Measurements from ENCODE around the gene YWHAG.

Gene YWHAG

GRCh38 chr7:76359978-76360638, 1.3 kb upstream of the YWHAG start:
- Histone ChIP-seq H3K9ac (ENCODE audit: insufficient read length, low read depth) (peak overlapping the region; percentile 75), H3K9me3 (ENCODE audit: insufficient read depth, low read length) (no peaks in the 10 kb centered on the region), H3K4me1 (ENCODE audit: insufficient read depth, insufficient read length) (no peaks in the 10 kb centered on the region), H3K36me3 (ENCODE audit: insufficient read depth, insufficient read length, low read length) (peaks cover 29% of the 10 kb centered on the region), H3K4me3 (ENCODE audit: insufficient read length, low read depth) (no peak overlapping the region), H3K27me3 (ENCODE audit: insufficient read depth, insufficient read length) (no peaks in the 10 kb centered on the region)
- no peak for TF ChIP-seq ZNF274 (IDR thresholded peaks at IDR 0.05; ENCODE audit: low read depth, low read length)
- no peak for TF ChIP-seq YY1 (IDR thresholded peaks at IDR 0.05; ENCODE audit: insufficient read depth, insufficient read length)
- TF ChIP-seq SUZ12 (IDR thresholded peaks at IDR 0.05; ENCODE audit: extremely low read depth, insufficient read depth, insufficient read length) = no peak
- DNase-seq (ENCODE audit: low read depth, low spot score) = no peak

- Histone ChIP-seq H3K36me3 (ENCODE audit: insufficient read depth, insufficient read length, low read length) (peaks cover 36% of the 10 kb centered on the region), H3K27me3 (ENCODE audit: insufficient read depth, insufficient read length) (no peaks in the 10 kb centered on the region), H3K9me3 (ENCODE audit: insufficient read depth, low read length) (no peaks in the 10 kb centered on the region), H3K4me3 (ENCODE audit: insufficient read length, low read depth) (peak overlapping the region; percentile 91), H3K9ac (ENCODE audit: insufficient read length, low read depth) (peak overlapping the region; percentile 99), H3K4me1 (ENCODE audit: insufficient read depth, insufficient read length) (no peaks in the 10 kb centered on the region)
- TF ChIP-seq ZNF274 (IDR thresholded peaks at IDR 0.05; ENCODE audit: low read depth, low read length) = no peak
- TF ChIP-seq SUZ12 (IDR thresholded peaks at IDR 0.05; ENCODE audit: extremely low read depth, insufficient read depth, insufficient read length) = no peak
- TF ChIP-seq YY1 (IDR thresholded peaks at IDR 0.05; ENCODE audit: insufficient read depth, insufficient read length) = no peak
- peak; percentile 98 for DNase-seq (ENCODE audit: low read depth, low spot score)
Observed at GRCh38 chr7:76359111-76359977, 553 bp upstream of the YWHAG start.

GRCh38 chr7:76358011-76358480, 745 bp downstream of the YWHAG start:
- peaks cover 44% of the 10 kb centered on the region for H3K36me3 ChIP-seq (ENCODE audit: insufficient read depth, insufficient read length, low read length)
- H3K27me3 ChIP-seq (ENCODE audit: insufficient read depth, insufficient read length) = no peaks in the 10 kb centered on the region
- no peak for DNase-seq (ENCODE audit: low read depth, low spot score)
- no peaks in the 10 kb centered on the region for H3K9me3 ChIP-seq (ENCODE audit: insufficient read depth, low read length)
- peak overlapping the region; percentile 91 for H3K4me3 ChIP-seq (ENCODE audit: insufficient read length, low read depth)
- peak overlapping the region; percentile 99 for H3K9ac ChIP-seq (ENCODE audit: insufficient read length, low read depth)
- TF ChIP-seq YY1 (IDR thresholded peaks at IDR 0.05; ENCODE audit: insufficient read depth, insufficient read length) = no peak
- TF ChIP-seq SUZ12 (IDR thresholded peaks at IDR 0.05; ENCODE audit: extremely low read depth, insufficient read depth, insufficient read length) = no peak
- TF ChIP-seq ZNF274 (IDR thresholded peaks at IDR 0.05; ENCODE audit: low read depth, low read length) = no peak
- H3K4me1 ChIP-seq (ENCODE audit: insufficient read depth, insufficient read length) = no peaks in the 10 kb centered on the region

GRCh38 chr7:76357475-76358010, 1.2 kb downstream of the YWHAG start:
- TF ChIP-seq SUZ12 (IDR thresholded peaks at IDR 0.05; ENCODE audit: extremely low read depth, insufficient read depth, insufficient read length) = no peak
- no peak for TF ChIP-seq ZNF274 (IDR thresholded peaks at IDR 0.05; ENCODE audit: low read depth, low read length)
- no peak for TF ChIP-seq YY1 (IDR thresholded peaks at IDR 0.05; ENCODE audit: insufficient read depth, insufficient read length)
- Histone ChIP-seq H3K9ac (ENCODE audit: insufficient read length, low read depth) (peak overlapping the region; percentile 99), H3K9me3 (ENCODE audit: insufficient read depth, low read length) (no peaks in the 10 kb centered on the region), H3K27me3 (ENCODE audit: insufficient read depth, insufficient read length) (no peaks in the 10 kb centered on the region), H3K4me3 (ENCODE audit: insufficient read length, low read depth) (peak overlapping the region; percentile 91), H3K4me1 (ENCODE audit: insufficient read depth, insufficient read length) (no peaks in the 10 kb centered on the region), H3K36me3 (ENCODE audit: insufficient read depth, insufficient read length, low read length) (peaks cover 44% of the 10 kb centered on the region)
- DNase-seq (ENCODE audit: low read depth, low spot score) = no peak

- H3K36me3 ChIP-seq (ENCODE audit: insufficient read depth, insufficient read length, low read length) = peaks cover 45% of the 10 kb centered on the region
- H3K27me3 ChIP-seq (ENCODE audit: insufficient read depth, insufficient read length) = no peaks in the 10 kb centered on the region
- no peak for TF ChIP-seq SUZ12 (IDR thresholded peaks at IDR 0.05; ENCODE audit: extremely low read depth, insufficient read depth, insufficient read length)
- TF ChIP-seq ZNF274 (IDR thresholded peaks at IDR 0.05; ENCODE audit: low read depth, low read length) = no peak
- TF ChIP-seq YY1 (IDR thresholded peaks at IDR 0.05; ENCODE audit: insufficient read depth, insufficient read length) = no peak
- H3K4me1 ChIP-seq (ENCODE audit: insufficient read depth, insufficient read length) = no peaks in the 10 kb centered on the region
- no peaks in the 10 kb centered on the region for H3K9me3 ChIP-seq (ENCODE audit: insufficient read depth, low read length)
- peak overlapping the region; percentile 91 for H3K4me3 ChIP-seq (ENCODE audit: insufficient read length, low read depth)
- DNase-seq (ENCODE audit: low read depth, low spot score) = no peak
- no peak overlapping the region for H3K9ac ChIP-seq (ENCODE audit: insufficient read length, low read depth)
Observed at GRCh38 chr7:76356823-76357222, 2.0 kb downstream of the YWHAG start.

GRCh38 chr7:76356115-76356514, 2.7 kb downstream of the YWHAG start:
- DNase-seq (ENCODE audit: low read depth, low spot score) = no peak
- no peak overlapping the region for H3K4me3 ChIP-seq (ENCODE audit: insufficient read length, low read depth)
- H3K9me3 ChIP-seq (ENCODE audit: insufficient read depth, low read length) = no peaks in the 10 kb centered on the region
- no peaks in the 10 kb centered on the region for H3K27me3 ChIP-seq (ENCODE audit: insufficient read depth, insufficient read length)
- no peaks in the 10 kb centered on the region for H3K4me1 ChIP-seq (ENCODE audit: insufficient read depth, insufficient read length)
- H3K36me3 ChIP-seq (ENCODE audit: insufficient read depth, insufficient read length, low read length) = peaks cover 52% of the 10 kb centered on the region
- H3K9ac ChIP-seq (ENCODE audit: insufficient read length, low read depth) = no peak overlapping the region
- TF ChIP-seq ZNF274 (IDR thresholded peaks at IDR 0.05; ENCODE audit: low read depth, low read length) = no peak
- no peak for TF ChIP-seq SUZ12 (IDR thresholded peaks at IDR 0.05; ENCODE audit: extremely low read depth, insufficient read depth, insufficient read length)
- no peak for TF ChIP-seq YY1 (IDR thresholded peaks at IDR 0.05; ENCODE audit: insufficient read depth, insufficient read length)
